GM19438 (cell line): ENCODE data around the gene GIPC1.
"Not testable (repeated sequence)": the region's sequence is repeated elsewhere in the genome, so short reads cannot be mapped to it uniquely, and the experiment has no call there.

Source experiments
- ATAC-seq: cut with Tn5 transposase; IDR thresholded peaks from one replicate; pipeline ENCODE4 v1.9.1; 2021; ENCODE audit warnings: low read depth; ENCODE audit not compliant: unreplicated experiment

Gene GIPC1

GRCh38 chr19:14519245-14519859, 23.4 kb upstream of the GIPC1 start:
- no peak for ATAC-seq

DNA sequence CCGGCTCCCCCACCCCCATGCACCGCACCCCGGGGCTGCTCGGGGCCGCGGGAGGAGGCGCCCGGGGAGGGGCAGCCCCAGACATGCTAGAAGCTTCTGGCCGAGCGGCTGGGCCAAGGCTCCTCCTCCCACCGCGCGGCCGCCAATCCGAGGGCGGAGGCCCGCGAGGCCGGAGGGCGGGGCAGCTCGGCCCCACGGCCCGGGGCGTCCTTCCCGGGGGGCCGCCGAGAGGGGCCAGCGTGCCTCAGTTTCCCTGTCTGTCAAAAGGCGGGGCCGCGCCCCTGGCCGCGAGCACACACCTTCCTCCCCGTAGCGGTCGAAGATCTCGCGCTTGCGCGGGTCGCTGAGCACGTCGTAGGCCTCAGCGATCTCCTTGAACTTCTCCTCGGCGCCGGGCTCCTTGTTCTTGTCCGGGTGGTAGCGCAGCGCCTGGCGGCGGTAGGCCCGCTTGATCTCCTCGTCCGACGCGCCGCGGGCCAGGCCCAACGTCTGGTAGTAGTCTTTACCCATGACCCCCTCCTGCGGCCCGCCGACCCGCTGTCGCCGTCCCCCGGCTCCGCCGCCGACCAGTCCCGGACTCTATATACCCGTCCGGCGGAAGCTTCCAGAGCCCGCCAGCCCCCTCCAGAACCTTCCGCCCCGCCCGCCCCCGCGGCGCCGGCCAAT, 22.0 kb upstream of the GIPC1 start, which contains the start of gene DNAJB1:
Gene DNAJB1 (minus strand): TSS at position 558 of the 666 bp plus-strand sequence. CDS start 48 bp downstream, at position 510.
- peak; percentile 61 for ATAC-seq

DNA sequence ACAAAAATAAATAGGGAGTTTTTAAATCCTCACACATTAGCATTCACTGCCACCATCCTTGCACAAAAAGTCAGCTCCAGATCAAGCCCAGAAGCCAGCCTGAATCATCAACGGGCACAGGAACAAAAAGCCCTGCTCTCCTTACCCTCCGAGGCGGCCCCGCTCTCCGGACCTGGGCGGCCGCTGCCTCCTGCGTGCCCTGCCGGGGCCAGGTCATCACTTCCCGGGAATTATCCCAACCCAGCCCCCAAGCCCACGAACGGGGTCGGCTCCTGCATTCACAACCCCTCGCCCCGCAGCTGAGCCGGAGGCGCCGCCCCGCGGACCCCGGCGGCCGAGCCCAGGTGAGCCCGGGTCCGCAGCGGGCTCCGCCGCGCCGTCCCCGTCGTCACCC, 21.5 kb upstream of the GIPC1 start:
- no peak for ATAC-seq

DNA sequence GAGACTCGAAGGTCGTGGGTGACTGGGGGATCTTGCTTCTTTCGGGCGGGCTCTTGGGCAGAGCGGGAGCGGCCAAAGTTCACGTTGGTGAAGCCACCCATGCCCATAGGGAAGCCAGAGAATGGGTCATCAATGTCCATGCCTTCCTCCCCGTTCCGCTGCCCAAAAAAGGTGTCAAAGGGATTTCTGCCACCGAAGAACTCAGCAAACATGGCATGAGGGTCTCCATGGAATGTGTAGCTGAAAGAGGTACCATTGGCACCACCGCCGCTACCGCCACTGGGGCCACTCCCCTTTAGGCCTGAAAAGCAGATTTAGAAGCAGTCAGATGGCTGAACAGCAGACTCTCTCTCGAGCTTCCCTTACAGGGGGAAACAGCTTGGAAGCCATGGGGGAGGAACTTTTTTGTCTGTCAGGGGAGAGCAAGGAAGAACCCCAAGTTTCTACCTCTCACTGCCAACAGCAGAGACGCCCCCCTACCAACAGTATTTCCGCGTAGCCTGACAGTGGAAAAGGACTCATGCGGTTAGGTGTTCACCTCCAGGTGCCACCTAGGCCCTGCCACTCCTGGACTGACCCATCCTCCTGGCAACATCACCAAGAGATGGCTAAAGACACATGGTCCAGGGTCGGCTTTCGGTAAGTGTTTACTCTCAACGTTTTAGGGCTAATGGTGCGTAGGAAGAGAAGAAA, 21.0 kb upstream of the GIPC1 start:
- ATAC-seq: no peak

GRCh38 chr19:14516048-14516534, 20.2 kb upstream of the GIPC1 start:
- ATAC-seq: no peak

GRCh38 chr19:14515501-14516047, 19.6 kb upstream of the GIPC1 start:
- no peak for ATAC-seq

GRCh38 chr19:14514215-14514863, 18.4 kb upstream of the GIPC1 start:
- no peak for ATAC-seq

GRCh38 chr19:14512406-14512961, 16.6 kb upstream of the GIPC1 start:
- ATAC-seq: no peak

DNA sequence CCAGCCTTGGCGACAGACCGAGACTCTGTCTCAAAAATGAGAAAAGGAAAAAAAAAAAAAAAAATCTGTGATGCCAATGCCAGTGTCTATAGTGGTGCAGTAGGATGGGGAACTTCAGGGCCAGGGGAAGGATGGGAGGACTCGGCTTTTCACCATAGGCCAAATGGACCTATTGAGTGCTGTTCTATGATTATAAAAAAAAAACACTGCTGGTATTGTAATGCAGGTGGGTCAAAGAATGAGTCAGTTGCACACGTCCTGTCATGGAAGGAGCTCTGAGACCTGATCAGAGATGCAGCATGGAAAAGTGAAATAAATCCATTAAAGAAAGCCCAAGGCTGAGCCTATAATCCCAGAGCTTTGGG, 15.3 kb upstream of the GIPC1 start:
- ATAC-seq: no peak

DNA sequence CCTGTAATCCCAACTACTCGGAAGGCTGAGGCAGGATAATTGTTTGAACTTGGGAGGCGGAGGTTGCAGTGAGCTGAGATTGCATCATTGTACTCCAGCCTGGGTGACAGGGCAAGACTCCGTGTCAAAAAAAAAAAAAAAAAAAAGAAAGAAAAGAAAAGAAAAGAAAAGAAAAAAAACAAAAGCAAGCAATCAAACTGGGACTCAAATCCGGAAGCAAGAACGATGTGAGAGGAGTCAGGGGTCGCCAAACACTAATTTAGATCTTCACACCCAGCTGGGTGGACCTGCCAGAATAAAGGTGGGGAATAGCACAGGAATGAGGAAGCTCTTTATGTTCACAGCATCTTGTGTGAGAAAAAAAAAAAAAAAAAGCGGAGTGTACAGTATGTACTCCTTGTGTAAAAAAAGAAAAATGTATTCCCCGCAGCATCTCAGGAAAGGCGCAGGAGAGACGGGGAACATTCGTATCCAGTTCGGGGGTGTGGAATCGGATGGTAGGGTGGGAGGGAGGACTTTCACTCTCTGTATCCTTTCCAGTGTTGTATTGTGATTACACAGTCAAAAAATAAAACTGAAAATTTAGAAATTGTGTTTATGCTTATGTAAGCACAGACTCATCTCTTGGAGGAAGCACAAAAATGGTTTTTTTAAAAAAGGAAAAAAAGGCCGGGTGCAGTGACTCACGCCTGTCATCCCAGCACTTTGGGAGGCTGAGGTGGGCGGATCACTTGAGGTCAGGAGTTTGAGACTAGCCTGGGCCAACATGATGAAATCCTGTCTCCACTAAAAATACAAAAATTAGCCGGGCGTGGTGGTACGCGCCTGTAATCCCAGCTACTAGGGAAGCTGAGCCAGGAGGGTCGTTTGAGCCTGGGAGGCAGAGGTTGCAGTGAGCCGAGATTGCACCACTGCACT, 14.6 kb upstream of the GIPC1 start:
- no peak for ATAC-seq

- ATAC-seq: no peak
Observed at GRCh38 chr19:14507704-14508542, 12.0 kb upstream of the GIPC1 start.

DNA sequence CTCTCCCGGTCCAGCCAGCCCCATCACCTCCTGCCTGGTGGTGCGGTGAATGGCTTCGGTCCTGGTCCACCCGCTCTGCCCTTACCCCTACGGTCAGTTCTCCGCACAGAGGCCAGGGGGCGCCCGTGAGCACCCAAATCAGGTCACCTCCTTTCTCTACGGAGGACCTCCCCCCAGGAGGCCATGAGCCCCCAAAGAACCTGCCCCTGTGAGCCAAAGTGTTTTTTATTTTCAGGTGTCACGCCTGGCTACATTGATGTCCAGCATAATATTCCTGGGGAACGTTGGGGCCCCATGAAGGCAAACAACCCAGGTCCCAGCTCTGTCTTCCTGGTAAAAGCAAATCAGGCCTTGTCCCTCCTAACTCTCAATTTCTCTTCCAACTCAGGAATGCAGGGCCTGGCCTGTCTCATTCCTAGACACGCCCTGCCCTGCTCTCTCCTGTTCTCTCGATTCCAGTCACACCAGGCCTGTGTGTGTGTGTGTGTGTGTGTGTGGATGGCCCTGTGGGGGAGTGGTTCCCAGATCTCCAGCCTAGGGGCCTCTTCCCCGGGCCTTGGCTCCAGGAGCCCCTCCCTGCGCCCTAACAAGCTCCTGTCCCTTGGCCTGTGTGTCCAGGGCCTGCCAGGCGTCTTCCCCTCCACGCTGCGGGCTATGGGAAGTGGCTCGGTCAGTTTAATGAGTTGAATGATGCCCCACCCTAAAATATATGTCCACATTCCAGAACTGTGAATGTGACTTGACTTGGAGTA, 9.7 kb upstream of the GIPC1 start:
- ATAC-seq: no peak

- ATAC-seq: not testable (repeated sequence)
Observed at GRCh38 chr19:14504575-14504974, 8.6 kb upstream of the GIPC1 start.

DNA sequence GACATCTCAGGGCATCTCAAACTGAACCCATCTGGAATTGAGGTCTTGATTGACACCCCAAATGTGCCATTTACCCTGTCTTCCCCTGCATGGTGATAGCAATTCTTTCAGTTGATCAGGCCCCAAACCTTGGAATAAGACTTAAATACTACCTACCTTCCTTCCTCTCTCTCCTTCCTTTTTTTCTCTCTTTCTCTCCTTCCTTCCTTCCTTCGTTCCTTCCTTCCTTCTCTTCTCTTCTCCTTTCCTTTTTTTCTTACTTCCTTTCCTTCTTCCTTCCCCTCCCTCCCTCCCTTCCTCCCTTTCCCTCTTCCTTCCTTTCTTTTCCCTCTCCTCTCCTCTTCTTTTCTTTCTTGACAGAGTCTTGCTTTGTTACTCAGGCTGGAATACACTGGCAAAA, 7.4 kb upstream of the GIPC1 start:
- no peak for ATAC-seq

DNA sequence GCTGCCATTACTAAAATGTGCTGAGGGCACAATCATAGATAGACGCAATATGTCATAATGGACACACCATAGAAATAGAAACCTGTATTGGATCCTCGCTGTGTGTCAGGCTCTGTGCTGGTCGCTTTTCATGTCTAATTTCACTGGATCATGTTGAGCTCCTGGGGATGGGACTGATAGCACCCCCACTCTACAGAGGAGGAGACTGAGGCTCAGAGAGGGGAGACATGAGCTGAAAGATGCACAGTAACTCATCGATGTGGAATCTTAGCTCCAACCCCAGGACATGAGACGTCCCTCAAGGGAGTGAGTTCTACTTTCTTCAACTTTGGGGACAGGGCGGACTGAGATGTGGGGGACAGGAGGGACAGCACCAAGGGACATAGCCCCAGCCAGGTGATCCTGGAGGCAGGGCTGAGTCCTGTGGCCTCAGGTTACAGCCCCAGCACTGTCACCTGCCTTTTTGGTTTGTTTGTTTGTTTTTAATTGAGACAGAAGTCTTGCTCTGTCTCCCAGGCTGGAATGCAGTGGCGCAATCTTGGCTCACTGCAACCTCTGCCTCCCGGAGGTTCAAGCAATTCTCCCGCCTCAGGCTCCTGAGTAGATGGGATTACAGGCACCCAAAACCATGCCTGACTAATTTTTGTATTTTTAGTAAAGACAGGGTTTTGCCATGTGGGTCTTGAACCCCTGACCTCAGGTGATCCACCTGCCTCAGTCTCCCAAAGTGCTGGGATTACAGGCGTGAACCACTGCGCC, 6.6 kb upstream of the GIPC1 start:
- ATAC-seq: no peak

DNA sequence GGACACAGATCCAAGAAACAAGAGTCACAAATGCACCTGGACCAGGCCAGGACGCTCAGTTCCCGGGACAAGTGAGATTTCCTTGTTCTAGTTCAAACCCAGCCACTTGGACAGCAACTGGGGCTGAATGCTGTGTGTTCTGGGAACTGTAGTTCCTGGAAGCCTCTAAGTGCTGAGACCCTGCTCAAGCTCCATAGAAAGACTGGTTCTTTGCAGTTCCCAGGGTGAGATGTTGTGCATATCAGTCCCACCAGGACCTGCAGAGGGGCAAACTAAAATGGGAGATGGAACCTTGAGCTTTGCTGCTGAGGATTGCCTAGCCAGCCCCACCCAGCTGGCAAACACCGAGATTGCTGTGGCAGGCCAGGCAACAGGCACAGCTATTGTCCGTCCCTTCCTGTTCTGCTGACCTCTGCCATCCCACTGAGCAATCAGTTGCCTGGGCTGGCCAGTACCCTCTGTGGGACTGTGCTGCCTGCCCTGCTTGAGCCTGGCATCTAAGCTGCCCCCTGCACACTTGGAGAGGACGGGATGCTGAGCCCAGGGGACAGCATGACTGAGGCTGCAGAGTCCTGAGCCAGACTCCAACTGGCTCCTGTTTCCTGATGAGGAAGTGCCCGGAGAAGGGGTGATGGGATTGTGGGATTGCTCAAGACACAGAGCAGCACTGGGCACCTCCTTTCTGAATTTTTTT, 1.4 kb upstream of the GIPC1 start:
- ATAC-seq: no peak

DNA sequence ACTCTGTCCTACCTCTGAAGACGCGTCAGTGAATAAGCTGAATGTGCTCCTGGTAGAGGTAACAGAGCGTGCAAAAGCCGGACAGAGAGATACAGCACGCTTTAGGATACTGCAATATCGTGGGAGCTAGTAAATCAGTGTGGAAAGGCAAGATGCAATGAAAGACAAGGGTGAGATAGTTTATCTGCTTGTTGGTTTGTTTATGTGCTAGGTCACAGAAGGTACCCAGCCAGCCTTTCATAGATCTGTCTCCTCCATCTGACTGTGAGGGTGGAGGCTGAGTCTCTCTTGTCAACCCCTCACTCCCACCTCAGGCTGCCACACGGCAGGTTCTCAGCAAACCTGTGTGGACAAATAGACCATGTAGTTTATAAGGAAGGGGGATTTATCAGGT, 904 bp upstream of the GIPC1 start:
- no peak for ATAC-seq
